Measurements from ENCODE around the gene IFITM1. TPM values are rescaled to one million over a fixed set of nuclear protein-coding genes. Genes with fewer than 3 reads are reported as not detected.

Gene IFITM1
- total RNA-seq, 1 donor from 2014 or later, result 128 TPM

DNA sequence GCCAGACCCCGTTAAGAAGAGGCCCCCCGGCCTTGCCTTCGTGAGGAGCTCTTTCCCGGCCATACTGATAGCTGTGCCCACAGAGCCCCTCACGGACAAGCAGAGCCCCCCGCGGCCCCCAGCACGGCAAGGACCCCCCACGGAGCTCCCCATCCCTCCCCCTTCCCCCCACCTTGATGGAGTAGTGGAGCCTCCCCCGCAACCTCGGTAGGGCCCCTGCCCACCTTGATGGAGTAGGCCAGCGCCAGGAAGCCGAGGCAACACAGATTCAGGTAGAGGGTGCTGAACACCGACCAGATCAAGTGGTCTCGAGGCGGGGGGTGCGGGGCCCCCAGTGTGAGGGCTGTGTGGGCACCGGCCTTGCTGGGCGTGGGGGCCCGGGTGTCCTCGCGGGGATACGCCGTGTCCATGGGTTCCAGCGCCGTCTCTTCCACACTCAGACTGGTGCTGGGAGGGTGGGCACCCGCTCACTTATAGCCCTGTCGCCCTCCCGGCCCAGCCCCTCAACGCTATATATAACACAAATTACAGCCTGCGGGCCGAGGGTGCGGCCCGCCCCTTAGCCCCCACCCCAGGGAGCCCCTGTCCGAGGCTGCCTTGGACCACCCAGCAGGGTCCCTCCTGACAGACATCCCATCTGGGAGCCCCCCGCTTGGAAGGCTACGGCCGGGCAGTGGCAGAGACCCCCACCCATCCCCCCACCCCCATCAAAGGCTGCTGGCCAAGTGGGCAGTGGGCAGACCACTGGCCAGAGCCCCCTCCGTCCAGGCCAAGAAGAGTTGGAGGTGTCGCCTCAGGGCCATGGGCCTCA is 14.6 kb upstream of the IFITM1 start, which contains the start of gene IFITM5:
TSS of gene IFITM5 (minus strand) at position 446 of the 811 bp plus-strand sequence. CDS start at position 410, 36 bp downstream.
- peak in 1 of 2 donors; percentile 3 for ATAC-seq

GRCh38 chr11:299951-300735 is 13.7 kb upstream of the IFITM1 start:
- intact Hi-C loops (cut with DNase I), result loop anchor here (10.0 kb wide), 1 partner anchor 55 kb away; no protein-coding TSS in a partner anchor
- DNase-seq (peak; percentile 46), ATAC-seq (no peak)
- TF ChIP-seq, protein P1, sequence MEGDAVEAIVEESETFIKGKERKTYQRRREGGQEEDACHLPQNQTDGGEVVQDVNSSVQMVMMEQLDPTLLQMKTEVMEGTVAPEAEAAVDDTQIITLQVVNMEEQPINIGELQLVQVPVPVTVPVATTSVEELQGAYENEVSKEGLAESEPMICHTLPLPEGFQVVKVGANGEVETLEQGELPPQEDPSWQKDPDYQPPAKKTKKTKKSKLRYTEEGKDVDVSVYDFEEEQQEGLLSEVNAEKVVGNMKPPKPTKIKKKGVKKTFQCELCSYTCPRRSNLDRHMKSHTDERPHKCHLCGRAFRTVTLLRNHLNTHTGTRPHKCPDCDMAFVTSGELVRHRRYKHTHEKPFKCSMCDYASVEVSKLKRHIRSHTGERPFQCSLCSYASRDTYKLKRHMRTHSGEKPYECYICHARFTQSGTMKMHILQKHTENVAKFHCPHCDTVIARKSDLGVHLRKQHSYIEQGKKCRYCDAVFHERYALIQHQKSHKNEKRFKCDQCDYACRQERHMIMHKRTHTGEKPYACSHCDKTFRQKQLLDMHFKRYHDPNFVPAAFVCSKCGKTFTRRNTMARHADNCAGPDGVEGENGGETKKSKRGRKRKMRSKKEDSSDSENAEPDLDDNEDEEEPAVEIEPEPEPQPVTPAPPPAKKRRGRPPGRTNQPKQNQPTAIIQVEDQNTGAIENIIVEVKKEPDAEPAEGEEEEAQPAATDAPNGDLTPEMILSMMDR (IDR thresholded peaks at IDR 0.05), result peak; percentile 9
- H3K4me3 ChIP-seq, result no peak overlapping the region
- H3K36me3 ChIP-seq, result no peaks in the 10 kb centered on the region
- H3K27ac ChIP-seq, result no peak overlapping the region
- peaks cover 26% of the 10 kb centered on the region for H3K27me3 ChIP-seq (ENCODE audit: low read depth)
- peaks cover 18% of the 10 kb centered on the region for H3K4me1 ChIP-seq
- H3K9me3 ChIP-seq, result no peaks in the 10 kb centered on the region

More for the DNA sequence above, 14.6 kb upstream of the IFITM1 start, which contains the start of gene IFITM5:
- DNase-seq, result peak; percentile 44
- no peak within 1 kb of the TSS for H3K4me3 ChIP-seq
- H3K4me1 ChIP-seq, result peaks cover 12% of the 10 kb centered on the region
- intact Hi-C loops (cut with DNase I), result no loop called here
- TF ChIP-seq, protein P1 (IDR thresholded peaks at IDR 0.05), result no peak
- H3K27ac ChIP-seq, result no peak within 1 kb of the TSS
- peaks cover 26% of the 10 kb centered on the region for H3K27me3 ChIP-seq (ENCODE audit: low read depth)
- peaks cover 3% of the 10 kb centered on the region for H3K36me3 ChIP-seq
- no peaks in the 10 kb centered on the region for H3K9me3 ChIP-seq

GRCh38 chr11:303363-303762 is 10.5 kb upstream of the IFITM1 start:
- ATAC-seq (no peak), DNase-seq (no peak)
- Histone ChIP-seq H3K9me3 (no peaks in the 10 kb centered on the region), H3K27ac (no peak overlapping the region), H3K27me3 (ENCODE audit: low read depth) (peaks cover 24% of the 10 kb centered on the region), H3K36me3 (no peaks in the 10 kb centered on the region), H3K4me1 (peaks cover 28% of the 10 kb centered on the region), H3K4me3 (no peak overlapping the region)
- intact Hi-C loops (cut with DNase I), result loop anchor here (10.0 kb wide), 1 partner anchor 51 kb away; no protein-coding TSS in a partner anchor
- TF ChIP-seq, protein P1 (IDR thresholded peaks at IDR 0.05), result no peak

DNA sequence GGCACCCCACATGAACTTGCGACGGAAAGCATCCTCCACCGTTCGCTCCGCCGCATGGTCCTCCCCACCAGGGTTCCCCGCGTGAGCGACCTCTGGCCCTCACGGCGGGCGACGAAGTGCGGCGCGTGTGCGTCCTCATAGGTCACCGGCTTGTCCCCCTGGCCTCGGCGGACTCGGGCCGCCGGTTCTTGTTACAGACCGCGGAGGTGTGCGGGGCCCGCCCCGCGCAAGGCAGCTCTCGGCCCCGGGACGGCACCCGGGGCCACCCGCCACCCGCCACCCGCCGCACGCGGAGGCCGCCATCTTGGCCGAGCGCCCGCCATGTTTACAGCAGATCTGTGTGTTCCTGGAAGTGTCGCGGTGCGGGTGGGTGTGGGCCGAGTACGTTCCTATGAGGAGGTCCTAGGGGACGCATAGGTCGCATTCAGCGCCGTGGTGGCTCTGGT is 9.8 kb upstream of the IFITM1 start:
- DNase-seq (peak; percentile 48), ATAC-seq (no peak)
- Histone ChIP-seq H3K27me3 (ENCODE audit: low read depth) (peaks cover 23% of the 10 kb centered on the region), H3K4me3 (no peak overlapping the region), H3K4me1 (peaks cover 31% of the 10 kb centered on the region), H3K36me3 (no peaks in the 10 kb centered on the region), H3K9me3 (no peaks in the 10 kb centered on the region), H3K27ac (no peak overlapping the region)
- TF ChIP-seq, protein P1 (IDR thresholded peaks at IDR 0.05), result no peak
- intact Hi-C loops (cut with DNase I), result loop anchor here (10.0 kb wide), 1 partner anchor 51 kb away; no protein-coding TSS in a partner anchor
